Fibroblast of the aortic adventitia (primary cell): Measurements from ENCODE around the gene NPM1. TPM values are rescaled to one million over a fixed set of nuclear protein-coding genes. Genes with fewer than 3 reads are reported as not detected.

Source experiments
- DNase-seq: peaks from one replicate; pipeline ENCODE4 v3.0.0-alpha.2; 2010; ENCODE audit warnings: low read depth
- H3K4me3 ChIP-seq: 2 replicates; pipeline ENCODE4 v1.5.1; 2011; ENCODE audit warnings: low read depth, mild to moderate bottlenecking, control low read depth, low read length, moderate library complexity
- CTCF ChIP-seq: IDR thresholded peaks from 2 replicates; pipeline ENCODE4 v1.5.1; 2011; ENCODE audit warnings: mild to moderate bottlenecking, low read length, control low read depth, inconsistent platforms; ENCODE audit not compliant: insufficient read depth
- total RNA-seq: library from RNA; depleted of rRNA; stranded (reverse); fragments of >200 nt; gene quantifications from 2 replicates; pipeline ENCODE4 v1.2.3, GENCODE V29; 2012; ENCODE audit warnings: low replicate concordance

NPM1 gene
- total RNA-seq, 1 donor = 1,373 TPM

GRCh38 chr5:171431251-171431777 is 43.7 kb downstream of the NPM1 start:
- no peak overlapping the region for H3K4me3 ChIP-seq
- DNase-seq = no peak
- TF ChIP-seq CTCF = no peak

- TF ChIP-seq CTCF = no peak
- no peak for DNase-seq
- H3K4me3 ChIP-seq = no peak overlapping the region
Observed at GRCh38 chr5:171432076-171432475, 44.4 kb downstream of the NPM1 start.

GRCh38 chr5:171432583-171433351 is 45.1 kb downstream of the NPM1 start:
- no peak for TF ChIP-seq CTCF
- DNase-seq = no peak
- H3K4me3 ChIP-seq = no peak overlapping the region

- no peak for DNase-seq
- TF ChIP-seq CTCF = no peak
- no peak overlapping the region for H3K4me3 ChIP-seq
Observed at GRCh38 chr5:171433352-171433698, 45.7 kb downstream of the NPM1 start.

- no peak overlapping the region for H3K4me3 ChIP-seq
- no peak for TF ChIP-seq CTCF
- DNase-seq = no peak
Observed at GRCh38 chr5:171433982-171434676, 46.5 kb downstream of the NPM1 start.

- no peak overlapping the region for H3K4me3 ChIP-seq
- TF ChIP-seq CTCF = no peak
- DNase-seq = no peak
Observed at GRCh38 chr5:171434874-171435273, 47.2 kb downstream of the NPM1 start.
